Neural cell (in vitro differentiated cells): ENCODE measurements around the gene GOLM1.

Experiments used
- EP300 ChIP-seq: fragments of 450-650 bp; conservative IDR thresholded peaks from 2 replicates; pipeline ENCODE4 v1.6.1; 2014; ENCODE audit warnings: antibody characterized with exemption, mild to moderate bottlenecking, moderate library complexity; ENCODE audit not compliant: poor library complexity, severe bottlenecking
- EZH2 ChIP-seq: fragments of 200-600, 300-800 bp; shearing (Covaris generic), sonication (generic); IDR thresholded peaks from 2 replicates; pipeline ENCODE4 v1.6.1; 2014; ENCODE audit warnings: antibody characterized with exemption, low read length, borderline replicate concordance, mild to moderate bottlenecking; ENCODE audit not compliant: insufficient read depth, poor library complexity, severe bottlenecking
- POLR2AphosphoS5 ChIP-seq: IDR thresholded peaks from 2 replicates; pipeline ENCODE4 v1.6.1; 2012
- RAD21 ChIP-seq: fragments of 450-650 bp; conservative IDR thresholded peaks from 2 replicates; pipeline ENCODE4 v1.6.1; 2014; ENCODE audit warnings: antibody characterized with exemption, mild to moderate bottlenecking, moderate library complexity
- TAF1 ChIP-seq: IDR thresholded peaks from 2 replicates; pipeline ENCODE4 v1.6.1; 2012; ENCODE audit warnings: low read depth
- TF ChIP-seq, protein P1 (sequence below): fragments of 450-650 bp; IDR thresholded peaks from 2 replicates; pipeline ENCODE4 v1.5.1; 2014; ENCODE audit warnings: antibody characterized with exemption, mild to moderate bottlenecking, moderate library complexity; ENCODE audit not compliant: poor library complexity, severe bottlenecking
- TF ChIP-seq, protein P2 (sequence below): IDR thresholded peaks from 2 replicates; pipeline ENCODE4 v1.6.1; 2012; ENCODE audit warnings: borderline replicate concordance

DNA sequence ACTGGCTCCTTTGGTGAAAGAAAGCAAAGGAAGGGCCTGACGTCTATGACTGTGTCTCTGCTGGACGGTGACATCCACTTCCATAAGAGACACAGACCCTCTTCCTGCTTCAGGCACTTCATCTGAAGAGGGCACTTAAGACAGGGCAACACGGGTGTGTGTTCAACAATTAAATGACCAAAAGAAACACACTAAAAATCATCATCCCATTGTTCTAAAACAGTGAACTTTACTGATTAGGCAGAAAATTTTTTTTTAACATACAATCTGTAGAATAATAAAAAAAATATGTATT, 58.5 kb downstream of the GOLM1 start:
- TF ChIP-seq, protein P1, sequence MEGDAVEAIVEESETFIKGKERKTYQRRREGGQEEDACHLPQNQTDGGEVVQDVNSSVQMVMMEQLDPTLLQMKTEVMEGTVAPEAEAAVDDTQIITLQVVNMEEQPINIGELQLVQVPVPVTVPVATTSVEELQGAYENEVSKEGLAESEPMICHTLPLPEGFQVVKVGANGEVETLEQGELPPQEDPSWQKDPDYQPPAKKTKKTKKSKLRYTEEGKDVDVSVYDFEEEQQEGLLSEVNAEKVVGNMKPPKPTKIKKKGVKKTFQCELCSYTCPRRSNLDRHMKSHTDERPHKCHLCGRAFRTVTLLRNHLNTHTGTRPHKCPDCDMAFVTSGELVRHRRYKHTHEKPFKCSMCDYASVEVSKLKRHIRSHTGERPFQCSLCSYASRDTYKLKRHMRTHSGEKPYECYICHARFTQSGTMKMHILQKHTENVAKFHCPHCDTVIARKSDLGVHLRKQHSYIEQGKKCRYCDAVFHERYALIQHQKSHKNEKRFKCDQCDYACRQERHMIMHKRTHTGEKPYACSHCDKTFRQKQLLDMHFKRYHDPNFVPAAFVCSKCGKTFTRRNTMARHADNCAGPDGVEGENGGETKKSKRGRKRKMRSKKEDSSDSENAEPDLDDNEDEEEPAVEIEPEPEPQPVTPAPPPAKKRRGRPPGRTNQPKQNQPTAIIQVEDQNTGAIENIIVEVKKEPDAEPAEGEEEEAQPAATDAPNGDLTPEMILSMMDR = no peak
- TF ChIP-seq EZH2 (no peak), POLR2AphosphoS5 (no peak), RAD21 (no peak), TAF1 (no peak), EP300 (no peak)
- TF ChIP-seq, protein P2, sequence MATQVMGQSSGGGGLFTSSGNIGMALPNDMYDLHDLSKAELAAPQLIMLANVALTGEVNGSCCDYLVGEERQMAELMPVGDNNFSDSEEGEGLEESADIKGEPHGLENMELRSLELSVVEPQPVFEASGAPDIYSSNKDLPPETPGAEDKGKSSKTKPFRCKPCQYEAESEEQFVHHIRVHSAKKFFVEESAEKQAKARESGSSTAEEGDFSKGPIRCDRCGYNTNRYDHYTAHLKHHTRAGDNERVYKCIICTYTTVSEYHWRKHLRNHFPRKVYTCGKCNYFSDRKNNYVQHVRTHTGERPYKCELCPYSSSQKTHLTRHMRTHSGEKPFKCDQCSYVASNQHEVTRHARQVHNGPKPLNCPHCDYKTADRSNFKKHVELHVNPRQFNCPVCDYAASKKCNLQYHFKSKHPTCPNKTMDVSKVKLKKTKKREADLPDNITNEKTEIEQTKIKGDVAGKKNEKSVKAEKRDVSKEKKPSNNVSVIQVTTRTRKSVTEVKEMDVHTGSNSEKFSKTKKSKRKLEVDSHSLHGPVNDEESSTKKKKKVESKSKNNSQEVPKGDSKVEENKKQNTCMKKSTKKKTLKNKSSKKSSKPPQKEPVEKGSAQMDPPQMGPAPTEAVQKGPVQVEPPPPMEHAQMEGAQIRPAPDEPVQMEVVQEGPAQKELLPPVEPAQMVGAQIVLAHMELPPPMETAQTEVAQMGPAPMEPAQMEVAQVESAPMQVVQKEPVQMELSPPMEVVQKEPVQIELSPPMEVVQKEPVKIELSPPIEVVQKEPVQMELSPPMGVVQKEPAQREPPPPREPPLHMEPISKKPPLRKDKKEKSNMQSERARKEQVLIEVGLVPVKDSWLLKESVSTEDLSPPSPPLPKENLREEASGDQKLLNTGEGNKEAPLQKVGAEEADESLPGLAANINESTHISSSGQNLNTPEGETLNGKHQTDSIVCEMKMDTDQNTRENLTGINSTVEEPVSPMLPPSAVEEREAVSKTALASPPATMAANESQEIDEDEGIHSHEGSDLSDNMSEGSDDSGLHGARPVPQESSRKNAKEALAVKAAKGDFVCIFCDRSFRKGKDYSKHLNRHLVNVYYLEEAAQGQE = no peak
